Stimulated activated CD8-positive, alpha-beta memory T cell treated with anti-CD3 and anti-CD28 coated beads, Interleukin-15, amount 100 ng/mL, for 1 hour (primary cell): ENCODE measurements around the gene UBE2E1.
"Not testable (repeated sequence)": the region's sequence is repeated elsewhere in the genome, so short reads cannot be mapped to it uniquely, and the experiment has no call there.

ENCODE experiments used
- DNase-seq: peaks from one replicate; pipeline ENCODE4 v3.0.0-alpha.2; 2020; ENCODE audit warnings: low read depth

The UBE2E1 gene

DNA sequence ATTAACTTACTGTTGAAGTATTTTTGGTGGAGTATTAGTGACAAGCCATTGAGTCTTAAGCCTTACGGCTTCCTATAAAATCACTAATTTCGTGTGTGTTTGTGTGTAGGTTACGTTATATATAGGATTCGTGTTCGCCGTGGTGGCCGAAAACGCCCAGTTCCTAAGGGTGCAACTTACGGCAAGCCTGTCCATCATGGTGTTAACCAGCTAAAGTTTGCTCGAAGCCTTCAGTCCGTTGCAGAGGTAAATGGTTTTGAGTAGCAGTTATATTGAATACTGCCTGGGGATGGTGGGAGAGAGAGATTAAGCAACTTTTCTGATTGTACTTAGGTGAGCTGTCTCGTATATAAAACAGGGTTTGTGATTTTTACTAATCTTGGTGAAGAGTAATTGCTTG lies 112.6 kb downstream of the UBE2E1 start:
- DNase-seq = not testable (repeated sequence)

- no peak for DNase-seq
These were observed 113.9 kb downstream of the UBE2E1 start for GRCh38 chr3:23919628-23920027.

- no peak for DNase-seq
These were observed 114.4 kb downstream of the UBE2E1 start for GRCh38 chr3:23920151-23920655.

DNA sequence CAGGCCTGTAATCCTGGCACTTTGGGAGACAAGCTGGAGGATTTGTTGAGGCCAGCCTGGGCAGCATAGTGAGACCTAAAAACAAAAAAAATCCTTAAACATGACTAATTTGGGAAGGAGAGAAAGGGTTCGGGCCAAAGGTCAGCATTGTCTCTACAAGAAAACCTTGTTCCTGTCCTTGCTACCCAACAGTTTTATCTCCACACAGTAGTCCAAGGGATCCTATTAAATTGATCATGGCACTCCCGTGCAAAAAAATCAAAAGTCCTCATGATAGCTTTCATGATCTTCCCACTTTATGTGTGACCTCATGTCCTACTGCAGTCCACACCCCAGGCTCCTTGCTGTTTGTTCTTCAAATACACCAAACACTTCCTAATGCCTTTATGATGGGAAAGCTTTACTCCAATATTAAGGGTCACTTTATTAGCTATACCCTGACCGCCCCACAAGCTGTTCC lies 115.3 kb downstream of the UBE2E1 start:
- no peak for DNase-seq

GRCh38 chr3:23923786-23924185 lies 118.0 kb downstream of the UBE2E1 start:
- DNase-seq = no peak

GRCh38 chr3:23926246-23926645 lies 120.5 kb downstream of the UBE2E1 start:
- no peak for DNase-seq

GRCh38 chr3:23926736-23927135 lies 121.0 kb downstream of the UBE2E1 start:
- DNase-seq = no peak

DNA sequence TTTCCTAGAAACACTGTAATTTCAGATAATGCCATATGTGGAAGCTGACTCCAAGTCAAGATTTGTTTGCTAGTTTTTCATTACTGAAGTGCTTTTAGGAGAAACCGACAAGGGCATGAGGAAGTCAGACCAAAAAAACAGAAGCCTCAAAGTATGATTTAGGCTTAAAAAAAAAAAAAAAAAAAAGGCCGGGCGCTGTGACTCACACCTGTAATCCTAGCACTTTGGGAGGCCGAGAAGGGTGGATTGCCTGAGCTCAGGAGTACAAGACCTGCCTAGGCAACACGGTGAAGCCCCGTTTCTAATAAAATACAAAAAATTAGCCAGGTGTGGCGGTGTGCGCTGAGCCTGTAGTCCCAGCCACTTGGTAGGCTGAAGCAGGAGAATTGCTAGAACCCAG lies 122.8 kb downstream of the UBE2E1 start:
- DNase-seq = no peak

DNA sequence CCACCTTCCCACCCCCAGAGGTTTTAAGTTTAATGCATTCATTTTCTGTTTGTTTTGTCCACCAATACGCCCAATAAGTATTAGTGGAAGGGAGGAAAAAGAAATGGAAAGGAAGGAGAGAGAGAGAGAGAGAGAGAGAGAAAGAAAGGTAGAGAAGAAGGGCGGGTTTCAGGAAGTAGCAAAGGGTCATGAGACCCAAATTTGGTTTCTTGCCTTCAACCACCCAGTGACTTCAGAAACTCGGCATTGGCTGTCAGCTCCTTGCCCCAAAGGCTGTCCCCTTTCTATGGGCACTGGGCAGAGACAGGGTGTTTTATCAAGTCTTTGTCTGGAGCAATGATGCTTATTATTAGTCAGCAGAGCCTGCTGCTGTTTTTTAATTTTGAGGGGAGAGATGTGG lies 125.8 kb downstream of the UBE2E1 start:
- no peak for DNase-seq

- no peak for DNase-seq
These were observed 126.8 kb downstream of the UBE2E1 start for GRCh38 chr3:23932571-23932970.

- no peak for DNase-seq
These were observed 128.5 kb downstream of the UBE2E1 start for GRCh38 chr3:23934253-23934652.

- DNase-seq = no peak
These were observed 131.5 kb downstream of the UBE2E1 start for GRCh38 chr3:23937296-23937695.

GRCh38 chr3:23938688-23939087 lies 132.9 kb downstream of the UBE2E1 start:
- DNase-seq = no peak

DNA sequence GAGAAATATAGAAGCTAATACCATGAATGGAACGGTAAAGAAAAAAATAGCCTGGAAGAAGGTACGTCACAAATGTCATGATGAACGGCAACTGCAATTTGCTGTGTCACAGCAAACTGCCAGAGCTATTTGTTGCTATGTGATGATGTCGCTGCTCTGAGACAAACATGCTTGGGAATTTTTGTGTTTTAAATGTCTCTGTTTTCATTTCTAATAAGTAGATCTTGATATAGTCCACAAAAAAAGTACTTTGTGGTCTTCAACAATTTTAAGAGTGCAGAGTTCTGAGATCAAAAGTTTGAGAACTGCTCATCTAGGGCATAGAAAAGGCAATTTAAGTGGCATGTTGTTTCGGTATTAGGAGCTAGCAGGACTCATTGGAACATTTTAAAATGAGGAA lies 135.0 kb downstream of the UBE2E1 start:
- no peak for DNase-seq
